Stimulated activated naive CD8-positive, alpha-beta T cell treated with anti-CD3 and anti-CD28 coated beads, Interleukin-15, Interleukin-2, amounts not matched to agents 100 U/mL and 50 U/mL, for 24 hours (primary cell): Measurements from ENCODE around the gene GTSE1.

Experiments used
- ATAC-seq: fragments of 150-1000 bp; cut with Tn5 transposase; one replicate; pipeline ENCODE4 v1.10.0; 2021
- DNase-seq: peaks from one replicate; pipeline ENCODE4 v3.0.0; 2021

GTSE1 gene

DNA sequence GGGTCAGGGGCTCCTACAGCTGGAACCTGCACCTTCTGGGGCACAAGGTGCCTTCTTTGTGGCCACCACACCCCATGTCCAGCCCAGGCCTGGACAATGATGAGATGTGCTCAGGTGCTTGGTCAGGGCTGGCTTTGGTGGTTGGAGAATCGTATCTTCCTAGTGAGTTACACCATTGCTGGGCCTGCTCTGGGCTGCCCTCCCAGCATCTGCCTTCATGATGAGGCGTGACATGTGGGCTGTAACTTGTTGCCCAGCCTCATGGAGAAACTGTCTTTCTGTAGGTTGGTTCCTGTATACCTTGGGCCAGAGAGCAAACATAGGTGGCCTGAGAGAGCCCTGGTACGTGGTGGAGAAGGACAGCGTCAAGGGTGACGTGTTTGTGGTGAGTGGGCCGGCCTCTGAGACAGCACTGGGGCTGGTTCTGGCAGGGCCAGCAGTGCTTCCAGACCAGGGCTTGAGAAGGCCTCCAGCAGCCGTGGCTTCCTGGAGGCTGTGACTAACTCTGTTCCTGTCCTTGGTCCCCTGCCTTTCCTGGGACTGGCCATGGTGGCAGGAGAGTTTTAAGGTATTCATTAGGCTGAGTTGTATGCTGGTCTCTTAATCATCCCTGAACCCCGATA is 56.9 kb downstream of the GTSE1 start:
- ATAC-seq (no peak), DNase-seq (no peak)

- ATAC-seq (no peak), DNase-seq (no peak)
Observed at GRCh38 chr22:46354176-46354992, 57.7 kb downstream of the GTSE1 start.

GRCh38 chr22:46354993-46355305 is 58.3 kb downstream of the GTSE1 start:
- no peak for DNase-seq
- no peak for ATAC-seq

DNA sequence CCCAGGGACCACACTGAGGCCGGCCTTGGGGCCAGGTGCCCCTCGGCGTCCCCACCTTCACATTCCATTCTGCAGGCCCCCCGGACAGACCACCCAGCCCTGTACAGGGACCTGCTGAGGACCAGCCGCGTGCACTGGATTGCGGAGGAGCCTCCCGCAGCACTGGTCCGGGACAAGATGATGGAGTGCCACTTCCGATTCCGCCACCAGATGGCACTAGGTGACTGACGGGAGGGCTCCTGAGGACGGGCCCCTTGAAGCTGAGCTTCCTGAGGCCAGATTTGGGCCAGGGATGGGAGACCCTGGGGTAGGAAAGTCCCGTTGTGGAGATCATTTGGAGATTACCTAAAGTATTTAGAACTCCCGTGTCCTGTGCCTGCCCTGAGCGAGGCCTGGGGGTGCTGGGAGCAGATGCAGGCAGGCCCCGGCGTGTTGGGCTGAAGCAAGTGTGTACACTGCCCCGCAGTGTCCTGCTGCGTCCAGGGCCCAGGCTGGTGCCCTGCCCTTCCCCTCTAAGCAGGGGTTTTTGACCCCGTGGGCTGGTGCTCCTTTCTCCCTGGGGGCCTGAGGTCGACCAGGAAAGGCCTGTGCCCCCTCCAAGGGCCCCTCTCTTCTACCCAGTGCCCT is 58.8 kb downstream of the GTSE1 start:
- peak; percentile 74 for DNase-seq
- peak; percentile 50 for ATAC-seq

DNA sequence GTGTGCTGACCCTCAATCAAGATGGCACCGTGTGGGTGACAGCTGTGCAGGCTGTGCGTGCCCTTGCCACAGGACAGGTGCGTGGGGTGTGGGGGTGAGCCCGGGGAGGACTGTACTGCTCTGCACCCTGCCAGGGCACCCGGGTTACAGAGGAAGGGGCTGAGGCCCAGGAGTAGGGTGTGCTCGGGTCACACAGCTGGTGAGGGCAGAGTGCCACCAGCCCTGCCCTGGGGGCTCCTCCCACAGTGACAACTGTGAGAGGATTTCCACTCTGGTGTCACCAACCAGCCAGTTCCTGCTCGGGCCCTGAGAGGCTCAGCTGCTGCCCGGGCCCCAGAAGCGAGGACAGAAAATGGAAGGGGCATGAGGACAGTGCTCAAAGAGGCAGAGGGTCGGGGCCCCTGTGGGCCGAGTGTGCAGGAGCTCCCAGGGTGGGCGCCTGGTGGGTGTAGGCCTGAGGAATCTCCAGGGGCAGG is 59.4 kb downstream of the GTSE1 start:
- no peak for ATAC-seq
- DNase-seq, result no peak

DNA sequence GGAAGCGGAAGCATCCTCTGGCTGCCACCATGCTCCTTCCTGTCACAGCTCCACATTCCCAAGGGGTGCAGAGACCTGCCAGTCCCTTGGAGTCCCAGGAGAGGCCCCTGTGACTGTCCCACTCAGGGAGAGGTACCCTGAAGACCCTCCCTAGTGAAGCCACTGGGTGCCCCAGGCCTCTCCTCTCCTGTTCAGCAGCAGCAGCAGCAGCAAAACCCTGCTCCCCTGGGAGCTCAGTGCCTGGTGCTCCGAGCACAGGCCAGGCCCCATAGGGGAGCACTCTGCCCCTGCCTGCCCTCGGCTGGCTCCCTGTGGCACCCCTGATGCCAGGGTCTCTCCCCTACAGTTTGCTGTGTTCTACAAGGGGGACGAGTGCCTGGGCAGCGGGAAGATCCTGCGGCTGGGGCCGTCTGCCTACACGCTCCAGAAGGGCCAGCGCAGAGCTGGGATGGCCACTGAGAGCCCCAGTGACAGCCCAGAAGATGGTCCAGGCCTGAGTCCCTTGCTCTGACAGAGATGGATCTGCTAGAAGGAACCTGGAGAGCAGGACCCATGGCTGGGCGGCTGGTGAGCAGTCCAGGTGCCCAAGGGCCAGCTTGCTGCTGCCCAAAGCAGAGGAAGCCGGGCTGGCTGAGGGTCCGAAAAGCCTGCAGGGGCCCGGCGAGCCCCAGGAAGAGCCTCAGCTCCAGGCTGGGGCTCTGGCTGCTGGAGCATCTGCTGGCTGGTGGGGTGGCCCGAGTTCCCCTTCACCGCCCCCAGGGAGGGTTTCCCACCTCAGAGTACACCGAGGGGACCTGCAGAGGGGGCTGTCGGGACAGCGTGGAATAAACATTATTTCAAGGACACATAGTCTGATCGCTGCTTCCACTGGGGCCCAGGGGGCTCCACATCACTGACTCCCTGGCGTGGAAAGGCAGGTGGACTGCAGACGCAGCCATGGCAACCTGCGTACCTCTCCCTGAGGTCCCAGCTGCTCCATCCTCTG is 60.1 kb downstream of the GTSE1 start:
- no peak for ATAC-seq
- no peak for DNase-seq

GRCh38 chr22:46357711-46358520 is 61.2 kb downstream of the GTSE1 start:
- DNase-seq, result no peak
- ATAC-seq, result no peak

- DNase-seq, result no peak
- no peak for ATAC-seq
Observed at GRCh38 chr22:46358766-46359165, 62.1 kb downstream of the GTSE1 start.

GRCh38 chr22:46359362-46359761 is 62.7 kb downstream of the GTSE1 start:
- DNase-seq (no peak), ATAC-seq (no peak)

DNA sequence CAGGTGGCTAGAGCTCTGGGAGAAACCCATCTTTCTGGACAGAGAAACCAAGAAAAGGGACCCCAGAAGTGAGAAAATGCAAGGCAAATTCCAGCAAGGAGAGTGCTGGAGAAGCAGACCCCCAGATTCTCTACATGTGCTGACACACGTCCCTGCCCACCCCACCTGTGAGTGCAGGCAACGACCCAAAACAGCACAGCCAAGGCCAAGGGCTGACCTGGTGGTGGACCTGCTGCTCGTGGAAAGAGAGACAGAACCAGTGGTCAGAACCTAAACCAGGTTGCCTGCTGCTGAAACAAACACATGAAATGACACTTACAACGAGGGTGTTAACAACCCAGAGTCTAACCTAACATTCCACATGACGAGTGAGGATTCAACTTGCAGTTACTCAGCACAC is 63.4 kb downstream of the GTSE1 start:
- DNase-seq (no peak), ATAC-seq (no peak)

- DNase-seq (no peak), ATAC-seq (no peak)
Observed at GRCh38 chr22:46360891-46361290, 64.2 kb downstream of the GTSE1 start.

- ATAC-seq, result no peak
- no peak for DNase-seq
Observed at GRCh38 chr22:46361826-46362202, 65.1 kb downstream of the GTSE1 start.

DNA sequence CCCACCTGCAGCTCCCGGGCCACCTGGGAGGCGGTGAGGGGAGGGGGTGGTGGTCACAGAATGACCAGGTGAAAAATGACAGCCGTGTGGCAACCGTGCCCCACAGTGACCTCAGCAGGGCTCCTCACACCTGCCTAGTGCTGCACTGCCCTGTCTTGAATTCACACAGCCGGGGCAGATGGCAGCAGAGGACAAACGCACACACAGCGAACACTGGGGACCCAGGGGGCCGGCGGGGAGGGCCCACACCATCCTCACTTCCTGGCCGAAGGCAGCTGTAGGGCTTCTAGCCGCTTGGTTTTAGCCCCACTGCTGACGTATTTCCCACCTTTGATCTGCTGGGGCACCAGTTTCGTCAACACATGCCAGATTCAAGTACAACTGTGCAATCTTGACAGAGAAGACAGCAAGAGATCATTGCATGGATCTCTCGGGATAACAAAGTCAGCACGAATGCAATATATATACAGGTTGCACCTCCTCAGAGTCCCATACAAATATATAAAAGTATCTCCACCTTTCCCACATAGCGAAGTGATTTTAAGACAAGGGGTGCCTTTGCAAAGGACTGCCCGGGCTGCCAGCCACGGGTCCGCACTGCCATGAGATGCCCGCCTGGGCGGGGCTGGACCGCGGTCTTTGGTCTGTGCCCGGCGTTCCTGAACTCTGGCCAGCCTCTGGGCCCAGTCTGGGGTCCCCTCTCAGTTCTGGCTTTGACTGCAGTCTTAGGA is 65.7 kb downstream of the GTSE1 start:
- ATAC-seq, result no peak

DNA sequence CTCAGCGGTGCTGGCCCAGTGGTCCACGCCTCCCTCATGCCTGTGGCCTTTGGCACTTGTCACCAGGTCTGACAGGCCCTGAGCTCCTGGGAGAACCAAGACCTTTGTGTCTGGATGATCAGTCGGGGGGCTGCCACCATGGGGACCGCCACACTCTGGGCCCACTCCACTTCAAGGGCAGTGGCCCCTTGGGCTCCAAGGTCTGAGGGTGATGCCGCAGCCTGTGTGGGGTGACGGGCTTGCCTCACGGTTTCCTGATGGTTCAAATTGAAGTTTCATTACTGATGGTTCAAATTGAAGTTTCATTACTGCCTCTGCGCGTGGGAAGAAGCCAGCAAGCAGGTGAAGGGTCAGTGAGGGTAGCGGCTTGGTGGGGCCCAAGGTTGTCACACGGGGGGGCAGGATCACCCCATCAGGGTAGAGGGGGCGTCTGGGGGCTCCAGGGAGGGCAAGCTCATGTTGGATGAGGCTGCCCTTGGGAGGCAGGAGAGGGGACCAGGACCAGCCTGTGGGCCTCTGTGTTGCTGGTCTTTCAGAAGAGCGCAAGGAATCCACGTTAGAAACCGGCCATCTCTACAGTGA is 66.4 kb downstream of the GTSE1 start:
- DNase-seq, result no peak
- no peak for ATAC-seq

More for the DNA sequence above, 65.7 kb downstream of the GTSE1 start:
- DNase-seq, result no peak

DNA sequence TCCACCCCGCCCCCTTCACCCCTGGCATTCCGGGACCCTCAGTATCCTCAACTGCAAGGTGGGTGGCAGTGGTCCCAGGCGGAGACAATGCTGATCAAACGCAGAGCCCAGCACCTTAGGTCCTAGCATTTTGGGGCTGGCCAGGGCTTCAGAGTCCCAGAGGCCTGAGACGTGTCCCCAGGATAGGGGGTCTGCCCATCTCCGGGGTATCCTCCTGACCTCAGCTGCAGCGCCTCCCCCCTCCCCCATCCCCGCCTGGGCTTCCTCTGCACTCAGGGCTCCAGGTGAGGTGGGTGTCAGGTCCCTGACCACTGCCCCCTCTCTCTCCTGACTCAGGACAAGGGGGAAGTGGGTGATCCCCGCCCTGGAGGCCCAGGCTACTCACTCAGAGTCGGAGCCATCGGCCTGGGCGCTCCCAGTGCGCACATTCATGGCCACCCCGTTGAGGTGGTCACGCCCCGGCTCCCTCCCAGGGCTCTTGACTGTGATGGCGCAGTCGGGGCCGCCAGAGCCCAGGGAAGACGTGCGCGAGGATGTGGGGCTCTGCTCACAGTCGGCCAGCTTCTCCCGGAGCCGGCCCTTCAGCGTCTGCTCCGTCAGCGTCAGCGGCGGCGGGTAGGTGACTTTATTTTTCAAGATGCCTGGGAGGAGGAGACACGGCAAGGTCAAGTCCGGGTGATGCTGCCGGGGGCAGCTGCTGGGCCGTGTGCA is 67.1 kb downstream of the GTSE1 start:
- DNase-seq (no peak), ATAC-seq (no peak)

GRCh38 chr22:46364341-46365165 is 67.9 kb downstream of the GTSE1 start:
- ATAC-seq (no peak), DNase-seq (no peak)

GRCh38 chr22:46365166-46365624 is 68.5 kb downstream of the GTSE1 start:
- no peak for DNase-seq
- no peak for ATAC-seq

- DNase-seq (no peak), ATAC-seq (no peak)
Observed at GRCh38 chr22:46366327-46366731, 69.7 kb downstream of the GTSE1 start.
